Adrenal gland (tissue), 5 donors: ENCODE measurements around the gene SHMT2.

Experiments
- POLR2A ChIP-seq, 2 donors: fragments of 450-650 bp; IDR thresholded peaks; one replicate each; pipeline ENCODE4 v1.6.1; 2017; ENCODE audit warnings: antibody characterized with exemption in 2 of 2, mild to moderate bottlenecking in 2 of 2, moderate library complexity in 1 of 2
- TF ChIP-seq, protein P1 (sequence below), 6 experiments: fragments of 450-650 bp in 4 of 6; fragments of 200-600 bp in 2 of 6; sonication (generic) in 1 of 6; IDR thresholded peaks; 1 replicate in 5 of 6; 2 replicates in 1 of 6; pipeline versions ENCODE4 v1.5.1 to v1.8.0; 2016 to 2021; ENCODE audit warnings: antibody characterized with exemption in 6 of 6, mild to moderate bottlenecking in 2 of 6, moderate library complexity in 1 of 6
- donor health status: DM: no; HTN: no; CAD: no.

DNA sequence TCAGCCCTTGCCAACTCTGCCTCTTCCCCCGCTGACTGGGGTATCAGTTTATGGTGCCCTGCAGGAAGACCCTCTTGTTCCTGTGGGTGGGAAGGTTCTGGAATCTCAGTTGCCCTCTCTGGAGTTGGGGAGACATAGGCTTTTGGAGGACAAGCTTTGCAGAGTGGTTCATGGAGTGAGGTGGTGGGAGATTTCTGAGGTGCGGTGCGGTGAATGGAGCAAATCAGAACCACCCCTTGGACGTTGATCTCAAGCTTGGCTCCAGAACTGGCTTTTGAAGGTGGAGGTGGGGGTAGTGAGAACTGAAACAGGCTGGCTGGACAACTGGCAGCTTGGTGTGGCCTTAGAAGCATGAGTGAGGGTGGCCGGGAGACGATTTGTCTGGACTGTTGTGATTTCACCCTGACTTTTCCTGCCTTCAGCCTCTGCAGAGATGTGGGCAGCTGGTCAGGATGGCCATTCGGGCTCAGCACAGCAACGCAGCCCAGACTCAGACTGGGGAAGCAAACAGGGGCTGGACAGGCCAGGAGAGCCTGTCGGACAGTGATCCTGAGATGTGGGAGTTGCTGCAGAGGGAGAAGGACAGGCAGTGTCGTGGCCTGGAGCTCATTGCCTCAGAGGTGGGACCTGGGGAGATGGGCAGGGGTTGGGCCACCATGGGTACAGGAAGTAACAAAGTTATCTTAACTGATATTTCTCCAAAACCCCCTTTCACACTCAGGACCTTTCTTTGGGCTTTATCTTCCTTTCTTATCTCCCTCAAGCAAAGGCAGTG is 1.1 kb downstream of the SHMT2 start:
- no peak for TF ChIP-seq POLR2A (IDR thresholded peaks at IDR 0.05)
- TF ChIP-seq, protein P1, sequence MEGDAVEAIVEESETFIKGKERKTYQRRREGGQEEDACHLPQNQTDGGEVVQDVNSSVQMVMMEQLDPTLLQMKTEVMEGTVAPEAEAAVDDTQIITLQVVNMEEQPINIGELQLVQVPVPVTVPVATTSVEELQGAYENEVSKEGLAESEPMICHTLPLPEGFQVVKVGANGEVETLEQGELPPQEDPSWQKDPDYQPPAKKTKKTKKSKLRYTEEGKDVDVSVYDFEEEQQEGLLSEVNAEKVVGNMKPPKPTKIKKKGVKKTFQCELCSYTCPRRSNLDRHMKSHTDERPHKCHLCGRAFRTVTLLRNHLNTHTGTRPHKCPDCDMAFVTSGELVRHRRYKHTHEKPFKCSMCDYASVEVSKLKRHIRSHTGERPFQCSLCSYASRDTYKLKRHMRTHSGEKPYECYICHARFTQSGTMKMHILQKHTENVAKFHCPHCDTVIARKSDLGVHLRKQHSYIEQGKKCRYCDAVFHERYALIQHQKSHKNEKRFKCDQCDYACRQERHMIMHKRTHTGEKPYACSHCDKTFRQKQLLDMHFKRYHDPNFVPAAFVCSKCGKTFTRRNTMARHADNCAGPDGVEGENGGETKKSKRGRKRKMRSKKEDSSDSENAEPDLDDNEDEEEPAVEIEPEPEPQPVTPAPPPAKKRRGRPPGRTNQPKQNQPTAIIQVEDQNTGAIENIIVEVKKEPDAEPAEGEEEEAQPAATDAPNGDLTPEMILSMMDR (IDR thresholded peaks at IDR 0.05), result no peak
